Measurements from ENCODE around the gene CD3G.

DNA sequence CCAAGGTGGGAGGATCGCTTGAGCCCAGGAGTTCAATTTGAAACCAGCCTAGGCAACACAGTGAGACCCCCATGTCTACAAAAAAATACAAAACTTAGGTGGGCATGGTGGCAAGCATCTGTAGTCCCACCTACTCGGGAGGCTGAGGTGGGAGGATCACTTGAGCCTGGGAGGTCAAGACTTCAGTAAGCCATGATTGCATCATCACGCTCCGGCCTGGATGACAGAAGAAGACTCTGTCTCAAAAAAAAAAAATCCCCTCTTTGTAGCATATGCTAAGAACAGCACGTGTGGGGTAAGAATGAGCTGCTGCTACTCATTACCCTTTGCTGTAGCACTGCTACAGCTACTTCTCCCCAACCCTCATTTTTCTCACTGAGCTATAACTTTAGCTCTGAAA lies 29.7 kb downstream of the CD3G start:
- TF ChIP-seq POLR2A (IDR thresholded peaks at IDR 0.05) (no peak), CTCF (IDR thresholded peaks at IDR 0.05) (no peak)
